ENCODE results near the gene SPAG5.

SPAG5 gene

DNA sequence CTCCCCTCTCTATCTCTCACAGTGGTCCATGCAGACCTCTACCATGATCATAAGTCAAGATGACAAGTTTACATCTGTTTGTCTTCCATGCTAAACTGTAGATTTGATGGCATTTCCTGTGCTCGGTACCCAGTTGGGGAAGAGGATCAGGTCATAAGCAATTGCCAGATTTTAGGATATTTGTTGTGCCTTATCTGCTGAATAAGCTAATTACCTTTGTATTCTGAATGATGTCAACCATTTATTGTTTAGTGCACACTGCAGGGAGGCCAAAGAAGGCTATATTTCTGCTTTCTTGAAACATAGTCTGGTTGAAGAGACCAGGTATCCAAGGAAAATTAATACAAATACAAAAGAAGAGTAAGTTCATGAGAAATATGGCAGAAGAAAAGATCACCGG lies 16.3 kb downstream of the SPAG5 start:
- Histone ChIP-seq H3K27me3 (ENCODE audit: insufficient read depth, poor library complexity, severe bottlenecking) (no peaks in the 10 kb centered on the region), H3K36me3 (ENCODE audit: low read depth) (peaks cover 81% of the 10 kb centered on the region), H3K4me3 (ENCODE audit: severe bottlenecking) (no peak overlapping the region), H3K4me1 (ENCODE audit: insufficient read depth, poor library complexity, severe bottlenecking) (no peaks in the 10 kb centered on the region), H3K9me3 (ENCODE audit: severe bottlenecking) (no peaks in the 10 kb centered on the region), H3K27ac (ENCODE audit: poor library complexity, severe bottlenecking) (no peak overlapping the region)
- ATAC-seq (ENCODE audit: low read depth) (no peak), DNase-seq (ENCODE audit: low spot score) (no peak)
- TF ChIP-seq, protein P1, sequence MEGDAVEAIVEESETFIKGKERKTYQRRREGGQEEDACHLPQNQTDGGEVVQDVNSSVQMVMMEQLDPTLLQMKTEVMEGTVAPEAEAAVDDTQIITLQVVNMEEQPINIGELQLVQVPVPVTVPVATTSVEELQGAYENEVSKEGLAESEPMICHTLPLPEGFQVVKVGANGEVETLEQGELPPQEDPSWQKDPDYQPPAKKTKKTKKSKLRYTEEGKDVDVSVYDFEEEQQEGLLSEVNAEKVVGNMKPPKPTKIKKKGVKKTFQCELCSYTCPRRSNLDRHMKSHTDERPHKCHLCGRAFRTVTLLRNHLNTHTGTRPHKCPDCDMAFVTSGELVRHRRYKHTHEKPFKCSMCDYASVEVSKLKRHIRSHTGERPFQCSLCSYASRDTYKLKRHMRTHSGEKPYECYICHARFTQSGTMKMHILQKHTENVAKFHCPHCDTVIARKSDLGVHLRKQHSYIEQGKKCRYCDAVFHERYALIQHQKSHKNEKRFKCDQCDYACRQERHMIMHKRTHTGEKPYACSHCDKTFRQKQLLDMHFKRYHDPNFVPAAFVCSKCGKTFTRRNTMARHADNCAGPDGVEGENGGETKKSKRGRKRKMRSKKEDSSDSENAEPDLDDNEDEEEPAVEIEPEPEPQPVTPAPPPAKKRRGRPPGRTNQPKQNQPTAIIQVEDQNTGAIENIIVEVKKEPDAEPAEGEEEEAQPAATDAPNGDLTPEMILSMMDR (IDR thresholded peaks at IDR 0.05; ENCODE audit: poor library complexity, severe bottlenecking) = no peak

DNA sequence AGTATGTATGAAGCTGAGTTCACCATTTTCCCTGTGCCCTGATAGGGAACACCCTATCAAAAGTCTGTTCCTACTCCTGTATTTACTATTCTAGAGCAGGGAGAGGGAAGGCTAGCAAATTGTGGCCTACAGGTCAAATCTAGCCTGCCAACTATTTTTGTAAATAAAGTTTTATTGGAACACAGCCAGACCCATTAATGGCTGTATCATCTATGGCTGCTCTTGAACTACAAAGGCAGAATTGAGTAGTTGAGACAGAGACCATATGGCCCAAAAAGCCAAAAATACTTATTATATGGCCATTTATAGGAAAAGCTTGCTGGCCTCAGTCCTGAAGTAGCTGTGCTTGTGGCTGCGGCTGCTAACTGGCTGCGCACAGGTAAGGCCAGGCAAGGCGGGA lies 17.9 kb downstream of the SPAG5 start:
- ATAC-seq (ENCODE audit: low read depth) (no peak), DNase-seq (ENCODE audit: low spot score) (no peak)
- H3K27me3 ChIP-seq (ENCODE audit: insufficient read depth, poor library complexity, severe bottlenecking) = no peaks in the 10 kb centered on the region
- no peak overlapping the region for H3K4me3 ChIP-seq (ENCODE audit: severe bottlenecking)
- H3K4me1 ChIP-seq (ENCODE audit: insufficient read depth, poor library complexity, severe bottlenecking) = peaks cover 4% of the 10 kb centered on the region
- no peaks in the 10 kb centered on the region for H3K9me3 ChIP-seq (ENCODE audit: severe bottlenecking)
- H3K27ac ChIP-seq (ENCODE audit: poor library complexity, severe bottlenecking) = no peak overlapping the region
- H3K36me3 ChIP-seq (ENCODE audit: low read depth) = peaks cover 72% of the 10 kb centered on the region
- TF ChIP-seq, protein P1 (IDR thresholded peaks at IDR 0.05; ENCODE audit: poor library complexity, severe bottlenecking) = no peak

DNA sequence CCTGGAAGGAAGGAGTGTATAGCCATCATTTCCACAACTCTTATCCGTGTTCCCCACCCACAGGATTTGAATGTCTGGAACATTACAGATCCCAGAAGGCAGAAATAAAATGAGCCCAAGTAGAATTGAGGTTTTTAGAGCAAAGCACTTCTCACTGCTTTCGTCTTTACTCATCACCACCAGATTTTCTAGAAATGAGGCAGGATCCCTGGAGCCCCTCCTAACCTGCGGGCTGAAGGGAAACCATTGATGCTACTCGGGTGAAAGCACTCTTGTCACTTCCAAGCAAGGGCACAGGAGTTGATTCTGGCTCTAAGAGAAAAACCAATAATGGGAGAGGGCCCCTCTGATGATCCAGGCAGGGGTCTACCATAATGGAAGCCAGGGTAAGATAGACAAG lies 19.3 kb downstream of the SPAG5 start:
- no peaks in the 10 kb centered on the region for H3K9me3 ChIP-seq (ENCODE audit: severe bottlenecking)
- no peaks in the 10 kb centered on the region for H3K27me3 ChIP-seq (ENCODE audit: insufficient read depth, poor library complexity, severe bottlenecking)
- peaks cover 4% of the 10 kb centered on the region for H3K4me1 ChIP-seq (ENCODE audit: insufficient read depth, poor library complexity, severe bottlenecking)
- TF ChIP-seq, protein P1 (IDR thresholded peaks at IDR 0.05; ENCODE audit: poor library complexity, severe bottlenecking) = no peak
- no peak overlapping the region for H3K4me3 ChIP-seq (ENCODE audit: severe bottlenecking)
- ATAC-seq (ENCODE audit: low read depth) = no peak
- peaks cover 64% of the 10 kb centered on the region for H3K36me3 ChIP-seq (ENCODE audit: low read depth)
- H3K27ac ChIP-seq (ENCODE audit: poor library complexity, severe bottlenecking) = no peak overlapping the region
- DNase-seq (ENCODE audit: low spot score) = no peak

DNA sequence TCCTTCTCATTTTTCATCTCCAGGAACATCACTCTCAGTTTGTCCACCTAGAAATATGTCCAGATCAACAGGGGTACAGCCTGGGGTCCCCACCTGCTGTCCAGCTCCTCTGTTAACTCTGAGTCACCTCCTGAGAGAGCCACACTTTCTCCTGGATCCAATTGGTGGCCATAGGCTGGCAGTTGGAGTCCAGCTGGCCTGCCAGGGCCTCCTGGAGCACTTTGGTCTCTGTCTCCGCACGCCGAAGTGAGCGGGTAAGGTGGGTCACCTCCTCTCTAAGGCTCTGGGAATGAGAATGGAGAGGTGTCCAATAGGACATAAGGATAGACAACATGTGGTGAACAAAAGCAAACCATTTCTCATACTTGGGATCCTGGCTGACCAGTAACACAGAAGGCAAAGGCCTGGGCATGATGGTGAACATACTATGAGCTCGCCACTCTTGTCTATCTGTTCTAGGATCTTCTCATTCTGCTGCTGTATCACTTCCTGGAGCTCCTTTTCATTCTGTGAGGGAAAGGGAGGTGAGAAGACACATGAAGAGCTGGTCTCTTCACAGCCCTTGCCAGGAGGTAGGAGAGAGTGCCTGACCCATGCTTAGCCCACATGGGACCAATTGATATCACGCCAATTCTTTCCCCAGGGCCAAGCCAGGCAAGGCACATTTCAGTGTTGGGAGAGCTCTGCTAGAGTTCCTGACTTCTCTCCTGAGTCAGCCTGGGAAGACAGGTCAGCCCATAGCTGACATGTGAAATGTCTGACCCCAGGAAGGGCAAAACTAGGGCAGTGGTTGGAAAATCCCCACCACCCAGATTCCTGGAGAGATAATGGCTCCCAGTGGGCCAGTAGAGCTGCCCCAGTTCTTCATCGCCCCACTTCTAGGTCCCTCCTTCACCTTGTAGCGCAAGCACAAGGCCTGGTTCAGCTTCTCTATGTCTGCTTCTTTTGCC lies 20.3 kb downstream of the SPAG5 start:
- Histone ChIP-seq H3K9me3 (ENCODE audit: severe bottlenecking) (no peaks in the 10 kb centered on the region), H3K4me1 (ENCODE audit: insufficient read depth, poor library complexity, severe bottlenecking) (peaks cover 4% of the 10 kb centered on the region), H3K4me3 (ENCODE audit: severe bottlenecking) (no peak overlapping the region), H3K27me3 (ENCODE audit: insufficient read depth, poor library complexity, severe bottlenecking) (no peaks in the 10 kb centered on the region), H3K27ac (ENCODE audit: poor library complexity, severe bottlenecking) (no peak overlapping the region), H3K36me3 (ENCODE audit: low read depth) (peaks cover 59% of the 10 kb centered on the region)
- TF ChIP-seq, protein P1 (IDR thresholded peaks at IDR 0.05; ENCODE audit: poor library complexity, severe bottlenecking) = no peak
- ATAC-seq (ENCODE audit: low read depth) (no peak), DNase-seq (ENCODE audit: low spot score) (no peak)

DNA sequence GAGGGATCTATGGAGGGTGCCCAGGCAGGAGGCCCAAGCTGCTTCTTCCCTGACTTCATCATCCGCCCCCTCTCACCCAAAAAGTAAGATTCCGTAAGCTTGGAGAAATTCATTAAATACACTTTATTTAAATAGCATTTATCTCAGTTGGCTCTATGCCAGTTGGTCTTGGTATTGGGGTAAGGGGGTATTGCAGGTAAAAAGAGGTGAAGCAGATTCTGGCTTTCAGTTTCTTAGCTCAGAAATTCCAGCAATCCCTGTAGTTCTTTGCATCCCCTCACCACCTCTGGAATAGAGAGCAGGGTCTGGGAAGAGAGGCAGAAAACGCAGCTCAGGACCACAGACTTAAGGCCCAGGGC lies 21.4 kb downstream of the SPAG5 start:
- peaks cover 4% of the 10 kb centered on the region for H3K4me1 ChIP-seq (ENCODE audit: insufficient read depth, poor library complexity, severe bottlenecking)
- H3K9me3 ChIP-seq (ENCODE audit: severe bottlenecking) = no peaks in the 10 kb centered on the region
- H3K27ac ChIP-seq (ENCODE audit: poor library complexity, severe bottlenecking) = peak overlapping the region; percentile 49
- DNase-seq (ENCODE audit: low spot score) = no peak
- peaks cover 48% of the 10 kb centered on the region for H3K36me3 ChIP-seq (ENCODE audit: low read depth)
- ATAC-seq (ENCODE audit: low read depth) = no peak
- no peaks in the 10 kb centered on the region for H3K27me3 ChIP-seq (ENCODE audit: insufficient read depth, poor library complexity, severe bottlenecking)
- no peak overlapping the region for H3K4me3 ChIP-seq (ENCODE audit: severe bottlenecking)
- TF ChIP-seq, protein P1 (IDR thresholded peaks at IDR 0.05; ENCODE audit: poor library complexity, severe bottlenecking) = no peak

Measured in RWPE2 (cell line).